ENCODE data around the gene GON4L. TPM values are rescaled to one million over a fixed set of nuclear protein-coding genes. Genes with fewer than 3 reads are reported as not detected.

The GON4L gene
- total RNA-seq, 2 experiments from 2014 or later, result 71.0 to 77.0 TPM

DNA sequence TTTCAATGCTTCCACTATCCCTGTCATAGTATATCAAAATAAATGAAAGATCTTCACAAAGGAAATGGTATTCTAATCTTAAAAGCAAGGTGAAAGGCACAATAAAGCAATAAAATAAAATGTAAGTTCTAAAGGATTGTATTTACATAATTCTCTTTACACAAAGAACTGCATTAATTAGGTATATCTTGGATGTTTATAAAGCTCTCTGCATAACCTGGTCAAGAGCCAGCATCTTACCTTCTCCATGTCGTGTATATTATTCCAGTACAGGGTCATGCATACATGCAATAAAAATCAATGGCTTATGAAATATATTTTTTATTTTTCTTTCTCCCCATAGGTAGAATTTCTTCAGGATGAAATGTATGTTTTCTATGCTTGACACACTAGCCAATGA is 63.8 kb downstream of the GON4L start:
- intact Hi-C loops (cut with DNase I, micrococcal nuclease), result no loop called here
- Mint-ChIP-seq H3K9me3 (no peaks in the 10 kb centered on the region), H3K27me3 (no peaks in the 10 kb centered on the region), H3K27ac (no peak overlapping the region), H3K36me3 (ENCODE audit: low read depth) (peaks cover 61% of the 10 kb centered on the region), H3K4me3 (no peak overlapping the region), H3K4me1 (ENCODE audit: low read depth) (no peaks in the 10 kb centered on the region)
- TF ChIP-seq, protein P1, sequence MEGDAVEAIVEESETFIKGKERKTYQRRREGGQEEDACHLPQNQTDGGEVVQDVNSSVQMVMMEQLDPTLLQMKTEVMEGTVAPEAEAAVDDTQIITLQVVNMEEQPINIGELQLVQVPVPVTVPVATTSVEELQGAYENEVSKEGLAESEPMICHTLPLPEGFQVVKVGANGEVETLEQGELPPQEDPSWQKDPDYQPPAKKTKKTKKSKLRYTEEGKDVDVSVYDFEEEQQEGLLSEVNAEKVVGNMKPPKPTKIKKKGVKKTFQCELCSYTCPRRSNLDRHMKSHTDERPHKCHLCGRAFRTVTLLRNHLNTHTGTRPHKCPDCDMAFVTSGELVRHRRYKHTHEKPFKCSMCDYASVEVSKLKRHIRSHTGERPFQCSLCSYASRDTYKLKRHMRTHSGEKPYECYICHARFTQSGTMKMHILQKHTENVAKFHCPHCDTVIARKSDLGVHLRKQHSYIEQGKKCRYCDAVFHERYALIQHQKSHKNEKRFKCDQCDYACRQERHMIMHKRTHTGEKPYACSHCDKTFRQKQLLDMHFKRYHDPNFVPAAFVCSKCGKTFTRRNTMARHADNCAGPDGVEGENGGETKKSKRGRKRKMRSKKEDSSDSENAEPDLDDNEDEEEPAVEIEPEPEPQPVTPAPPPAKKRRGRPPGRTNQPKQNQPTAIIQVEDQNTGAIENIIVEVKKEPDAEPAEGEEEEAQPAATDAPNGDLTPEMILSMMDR (IDR thresholded peaks at IDR 0.05), result no peak
- Histone ChIP-seq H3K9me3 (ENCODE audit: control insufficient read depth in 1 of 2, insufficient read depth in 1 of 2, low read length in 2 of 2) (no peaks in the 10 kb centered on the region), H3K4me1 (ENCODE audit: insufficient read depth, low read length) (no peaks in the 10 kb centered on the region), H3K27ac (ENCODE audit: low read depth in 1 of 2, low read length in 2 of 2) (no peak overlapping the region), H3K4me3 (ENCODE audit: low read length) (no peak overlapping the region), H3K36me3 (ENCODE audit: insufficient read depth, low read length) (peaks cover 40% of the 10 kb centered on the region), H3K27me3 (ENCODE audit: control insufficient read depth in 1 of 2, insufficient read depth in 2 of 2, low read length in 2 of 2) (no peaks in the 10 kb centered on the region)
- ChIA-PET CTCF (interaction anchor here (0.6 kb wide), 1 partner anchor 828 kb away, joined by 3 read pairs; no protein-coding TSS in a partner anchor), POLR2A (interaction anchor here (0.7 kb wide), 1 partner anchor 90 kb away, joined by 5 read pairs; no protein-coding TSS in a partner anchor)
- DNase-seq, result no peak
- no peak for ATAC-seq (ENCODE audit: poor library complexity)

DNA sequence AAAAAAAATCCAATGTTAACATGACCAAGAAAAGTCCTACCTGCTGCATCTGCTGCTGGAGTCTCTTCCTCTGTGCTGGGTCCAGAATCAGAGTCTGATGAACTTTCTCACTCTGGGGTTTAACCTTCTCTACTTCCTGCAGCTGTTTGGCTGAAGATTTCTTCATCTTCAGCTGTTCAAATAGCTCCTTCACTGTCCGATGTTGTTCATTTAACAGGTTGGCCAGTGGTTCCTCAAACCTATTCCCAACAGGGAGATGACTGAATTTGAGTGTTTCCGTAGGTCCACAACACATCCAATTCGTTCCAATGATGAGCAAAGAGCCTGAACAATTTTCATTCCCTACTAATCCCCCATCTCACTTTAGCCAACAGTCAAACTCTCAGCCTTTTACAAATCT is 79.4 kb downstream of the GON4L start:
- peaks cover 65% of the 10 kb centered on the region for H3K36me3 ChIP-seq (ENCODE audit: insufficient read depth, low read length)
- CTCF ChIA-PET, result no interaction called here
- TF ChIP-seq, protein P1 (IDR thresholded peaks at IDR 0.05), result no peak

DNA sequence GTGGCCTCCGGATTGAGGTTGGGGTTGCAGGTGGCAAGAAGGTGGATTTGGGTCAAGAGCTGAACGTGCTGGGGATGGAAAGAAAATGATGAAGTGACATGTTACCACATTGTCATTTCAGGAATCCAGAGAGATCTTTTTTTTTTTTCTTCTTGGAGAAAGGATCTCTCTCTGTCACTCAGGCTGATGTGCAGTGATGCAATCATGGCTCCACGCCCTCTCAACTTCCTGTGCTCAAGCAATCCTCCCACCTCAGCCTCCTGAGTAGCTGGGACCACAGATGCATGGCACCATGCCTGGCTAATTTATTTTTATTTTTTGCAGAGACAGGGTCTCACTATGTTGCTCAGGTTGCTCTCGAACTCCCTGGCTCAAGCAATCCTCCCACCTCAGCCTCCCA is 80.6 kb downstream of the GON4L start:
- no peak overlapping the region for H3K4me3 ChIP-seq (ENCODE audit: low read length)
- POLR2A ChIA-PET, result interaction anchor here (1.1 kb wide), 1 partner anchor 31 kb away, joined by 3 read pairs; no protein-coding TSS in a partner anchor
- Mint-ChIP-seq H3K9me3 (no peaks in the 10 kb centered on the region), H3K4me1 (ENCODE audit: low read depth) (no peaks in the 10 kb centered on the region), H3K4me3 (no peak overlapping the region), H3K27ac (no peak overlapping the region), H3K36me3 (ENCODE audit: low read depth) (peaks cover 75% of the 10 kb centered on the region), H3K27me3 (no peaks in the 10 kb centered on the region)
- H3K4me1 ChIP-seq (ENCODE audit: insufficient read depth, low read length), result no peaks in the 10 kb centered on the region
- peaks cover 69% of the 10 kb centered on the region for H3K36me3 ChIP-seq (ENCODE audit: insufficient read depth, low read length)
- H3K9me3 ChIP-seq (ENCODE audit: control insufficient read depth in 1 of 2, insufficient read depth in 1 of 2, low read length in 2 of 2), result no peaks in the 10 kb centered on the region
- ATAC-seq (ENCODE audit: poor library complexity), result no peak
- H3K27ac ChIP-seq (ENCODE audit: low read depth in 1 of 2, low read length in 2 of 2), result no peak overlapping the region
- H3K27me3 ChIP-seq (ENCODE audit: control insufficient read depth in 1 of 2, insufficient read depth in 2 of 2, low read length in 2 of 2), result no peaks in the 10 kb centered on the region
- CTCF ChIA-PET, result interaction anchor here (1.5 kb wide), 1 partner anchor 16 kb away, joined by 3 read pairs; no protein-coding TSS in a partner anchor
- intact Hi-C loops (cut with DNase I, micrococcal nuclease), result no loop called here
- TF ChIP-seq, protein P1 (IDR thresholded peaks at IDR 0.05), result no peak
- no peak for DNase-seq

More for the DNA sequence above, 79.4 kb downstream of the GON4L start:
- Mint-ChIP-seq H3K27me3 (no peaks in the 10 kb centered on the region), H3K36me3 (ENCODE audit: low read depth) (peaks cover 70% of the 10 kb centered on the region), H3K9me3 (no peaks in the 10 kb centered on the region), H3K27ac (no peak overlapping the region), H3K4me3 (no peak overlapping the region), H3K4me1 (ENCODE audit: low read depth) (no peaks in the 10 kb centered on the region)
- intact Hi-C loops (cut with DNase I, micrococcal nuclease), result no loop called here
- Histone ChIP-seq H3K9me3 (ENCODE audit: control insufficient read depth in 1 of 2, insufficient read depth in 1 of 2, low read length in 2 of 2) (no peaks in the 10 kb centered on the region), H3K27ac (ENCODE audit: low read depth in 1 of 2, low read length in 2 of 2) (no peak overlapping the region), H3K4me3 (ENCODE audit: low read length) (no peak overlapping the region), H3K27me3 (ENCODE audit: control insufficient read depth in 1 of 2, insufficient read depth in 2 of 2, low read length in 2 of 2) (no peaks in the 10 kb centered on the region), H3K4me1 (ENCODE audit: insufficient read depth, low read length) (no peaks in the 10 kb centered on the region)
- no peak for DNase-seq
- POLR2A ChIA-PET, result no interaction called here
- no peak for ATAC-seq (ENCODE audit: poor library complexity)

Data from CD4-positive, alpha-beta T cell (primary cell).